Measurements from ENCODE around the gene PLP2.

Gene PLP2

DNA sequence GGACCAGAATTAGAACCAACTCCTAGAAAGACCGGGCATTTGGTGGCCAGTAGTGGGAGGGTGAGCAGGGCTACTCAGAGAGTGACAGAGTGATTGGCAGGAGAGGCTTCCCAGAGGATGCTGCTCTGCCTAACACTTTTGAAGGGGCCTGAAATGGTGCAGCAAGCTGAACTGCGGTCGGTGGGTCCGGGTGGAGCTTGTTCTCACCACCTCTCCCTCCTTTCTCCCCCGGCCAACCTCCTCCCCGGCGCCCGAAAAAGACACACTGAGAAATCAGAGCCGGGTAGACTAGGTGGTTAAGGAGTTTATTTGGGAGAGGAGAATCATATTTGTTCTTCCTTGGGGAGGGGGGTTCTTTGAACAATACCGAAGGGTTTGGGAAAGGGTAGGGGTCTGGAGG, 15.8 kb downstream of the PLP2 start:
- no peak for DNase-seq

DNA sequence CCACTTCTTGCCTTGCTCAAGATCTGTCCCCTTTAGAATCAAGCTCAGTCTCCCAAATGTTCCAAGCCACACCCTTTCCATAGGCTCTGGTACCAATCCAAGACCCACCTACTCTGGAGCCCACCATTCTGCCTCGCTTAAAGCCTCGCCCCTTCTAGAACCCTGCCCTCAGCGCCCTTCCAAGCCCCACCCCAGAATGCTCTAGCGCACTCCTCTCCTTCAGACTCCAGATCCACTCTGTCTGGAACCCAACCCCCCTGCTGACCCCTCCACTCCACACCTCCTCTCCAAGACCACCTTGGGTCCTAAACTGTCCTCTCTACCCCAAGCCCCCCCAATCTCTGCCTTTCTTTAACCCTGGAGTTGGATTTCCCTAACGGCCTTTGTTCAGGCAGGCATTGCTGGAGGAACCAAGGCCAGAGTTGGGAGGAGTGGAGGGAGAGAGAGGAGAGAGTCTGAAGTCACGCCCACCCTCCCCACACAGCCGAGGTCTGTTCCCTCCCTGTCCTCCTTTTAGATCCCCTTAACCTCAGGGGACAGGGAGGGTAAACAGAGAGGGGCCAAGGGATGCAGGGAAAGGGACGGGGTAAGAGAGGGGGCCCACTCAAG, 16.9 kb downstream of the PLP2 start:
- no peak for DNase-seq

DNA sequence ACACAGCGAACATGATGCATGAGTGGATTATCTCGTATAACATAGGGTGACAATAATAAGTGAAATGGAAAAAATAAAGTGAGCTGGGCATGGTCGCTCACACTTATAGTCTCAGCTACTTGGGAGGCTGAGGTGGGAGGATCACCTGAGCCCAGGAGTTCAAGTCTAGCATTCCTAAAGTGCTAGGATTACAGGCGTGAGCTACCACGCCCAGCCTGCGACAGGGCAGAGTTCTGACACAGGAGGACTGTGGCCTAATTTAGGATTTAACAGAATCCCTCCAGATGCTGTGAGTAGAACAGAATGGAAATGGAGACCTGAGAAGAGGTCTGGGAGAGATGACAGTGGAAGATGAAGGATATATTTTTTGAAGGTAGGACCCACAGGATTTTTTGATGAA, 17.9 kb downstream of the PLP2 start:
- DNase-seq: no peak

DNA sequence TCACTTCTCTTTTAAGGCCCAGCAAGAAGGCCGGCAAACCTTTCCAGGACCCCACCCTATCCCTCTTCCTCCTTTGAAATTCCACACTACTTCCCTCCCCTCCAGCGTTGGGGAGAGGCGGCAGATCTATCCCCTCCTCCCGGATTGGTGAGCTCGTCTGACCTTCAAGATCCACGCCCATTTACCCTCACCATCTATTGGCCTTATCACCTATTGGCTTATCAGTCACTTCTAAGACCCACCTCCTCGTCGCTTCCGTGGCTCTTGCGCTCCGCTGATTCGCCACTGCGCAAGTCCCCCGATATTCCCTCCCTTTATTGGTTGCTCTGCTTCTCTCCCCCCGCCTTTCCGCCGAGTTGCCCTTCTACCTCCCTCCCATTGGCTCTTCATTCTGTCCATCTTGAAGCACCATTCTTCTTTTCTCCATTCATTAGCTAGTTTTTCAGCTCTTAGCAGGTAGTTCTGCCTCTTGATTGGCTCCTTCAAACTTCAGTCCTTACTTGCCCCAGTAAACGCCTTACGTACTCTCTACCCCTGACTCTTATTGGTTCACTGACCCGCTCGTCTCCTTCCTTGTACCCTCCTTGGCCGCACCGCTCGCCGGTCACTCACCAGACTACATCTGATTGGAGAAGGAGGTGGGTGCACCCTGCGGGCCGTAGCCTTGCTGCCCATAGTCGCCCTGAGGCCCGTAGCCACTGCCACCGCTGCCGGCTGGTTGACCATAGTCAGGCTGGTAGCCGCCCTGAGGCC, 19.3 kb downstream of the PLP2 start:
- DNase-seq: peak; percentile 96

DNA sequence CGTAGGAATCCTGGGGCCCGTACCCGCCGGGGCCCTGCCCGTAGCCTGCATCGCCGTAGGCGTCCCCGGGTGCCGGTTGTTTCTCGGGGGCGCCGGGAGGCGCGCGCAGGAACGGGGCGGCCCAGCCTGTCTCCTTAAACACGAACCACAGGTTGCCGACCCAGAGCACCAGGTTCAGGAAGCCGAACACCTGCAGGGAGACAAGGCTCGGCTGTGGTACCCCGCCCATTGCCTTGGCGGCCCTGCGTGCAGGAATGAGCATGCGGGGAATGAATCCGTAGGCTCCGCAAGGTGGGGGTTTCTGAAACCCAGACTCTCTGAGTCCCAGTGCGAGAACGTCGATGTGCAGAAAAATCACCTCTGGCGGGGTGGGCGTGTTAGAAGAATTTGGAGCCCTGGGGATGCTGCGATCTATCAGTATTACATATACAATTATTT, 19.9 kb downstream of the PLP2 start:
- no peak for DNase-seq

DNA sequence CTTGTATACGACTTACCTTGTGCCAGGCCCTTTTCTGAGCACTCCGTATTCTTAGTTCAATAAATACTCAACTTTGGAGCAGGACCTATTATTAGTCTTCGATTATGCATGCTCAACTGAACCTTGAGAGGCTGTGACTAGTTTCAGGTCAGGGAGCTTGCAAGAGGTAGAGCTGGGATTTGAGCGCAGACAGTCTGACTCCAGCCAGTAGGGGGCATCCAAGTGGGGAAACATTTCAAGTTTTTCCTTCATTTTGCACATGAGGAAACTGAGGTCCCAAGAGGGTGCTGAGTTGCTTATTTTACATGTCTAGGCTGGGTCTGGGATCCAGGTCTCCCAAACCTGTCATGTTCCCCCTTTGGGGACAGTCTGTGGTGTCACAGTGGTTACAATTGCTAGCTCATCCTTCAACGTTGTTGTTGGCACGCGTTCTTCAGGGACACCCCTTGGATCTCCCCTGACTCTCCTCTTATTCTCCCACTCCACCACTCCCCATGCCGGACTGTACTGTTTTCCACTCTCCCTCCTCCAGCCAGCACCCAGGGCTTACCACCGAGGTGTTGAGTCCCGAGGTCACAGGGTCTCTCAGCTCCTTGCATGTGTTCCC, 21.1 kb downstream of the PLP2 start:
- no peak for DNase-seq

DNA sequence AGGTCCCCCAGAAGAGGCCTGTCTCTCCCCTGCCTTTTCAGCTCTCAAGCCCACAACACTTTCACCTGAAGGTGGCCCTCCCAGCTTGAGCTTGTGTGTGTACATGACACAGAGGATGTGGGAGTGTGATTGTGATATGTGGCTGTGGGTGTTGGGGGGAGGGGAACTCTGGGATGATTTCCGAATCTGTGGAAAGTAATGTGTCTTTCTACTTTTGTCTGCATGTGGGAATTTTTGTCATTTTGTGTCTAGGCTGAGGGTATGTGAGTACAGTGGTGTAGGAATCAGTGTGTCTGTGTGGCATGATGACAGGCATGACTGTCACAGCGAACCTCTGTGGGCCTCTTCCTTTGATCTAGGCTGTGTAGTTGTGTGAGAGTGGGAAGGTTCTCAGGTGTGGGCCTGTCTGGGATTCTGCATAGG, 21.9 kb downstream of the PLP2 start:
- no peak for DNase-seq

DNA sequence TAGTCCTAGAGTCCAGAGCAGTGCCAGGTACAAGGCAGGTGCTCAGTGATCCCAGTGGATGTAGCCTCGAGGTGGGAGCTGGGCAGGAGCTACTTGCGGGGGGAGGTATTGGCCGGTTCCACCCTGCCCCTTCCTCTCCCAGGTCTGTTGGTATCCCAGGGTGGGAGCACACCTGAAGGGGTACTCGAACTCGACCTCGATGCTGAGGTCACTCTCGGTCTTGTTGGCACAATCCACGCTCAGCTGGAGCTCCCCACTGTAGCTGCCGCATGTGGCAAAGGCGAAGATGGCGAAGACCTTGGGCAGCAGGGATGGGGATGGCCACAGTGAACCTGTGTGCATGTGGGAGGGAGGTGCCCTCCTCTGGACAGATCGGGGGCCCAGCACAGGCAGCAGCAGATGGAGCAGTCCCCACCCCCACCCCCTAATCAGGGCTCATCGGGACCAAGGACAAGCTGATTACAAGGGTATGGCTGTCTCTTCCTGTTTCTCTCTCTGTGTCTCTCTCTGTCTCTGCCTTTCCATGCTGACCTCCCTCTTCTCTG, 25.9 kb downstream of the PLP2 start:
- DNase-seq: no peak

DNA sequence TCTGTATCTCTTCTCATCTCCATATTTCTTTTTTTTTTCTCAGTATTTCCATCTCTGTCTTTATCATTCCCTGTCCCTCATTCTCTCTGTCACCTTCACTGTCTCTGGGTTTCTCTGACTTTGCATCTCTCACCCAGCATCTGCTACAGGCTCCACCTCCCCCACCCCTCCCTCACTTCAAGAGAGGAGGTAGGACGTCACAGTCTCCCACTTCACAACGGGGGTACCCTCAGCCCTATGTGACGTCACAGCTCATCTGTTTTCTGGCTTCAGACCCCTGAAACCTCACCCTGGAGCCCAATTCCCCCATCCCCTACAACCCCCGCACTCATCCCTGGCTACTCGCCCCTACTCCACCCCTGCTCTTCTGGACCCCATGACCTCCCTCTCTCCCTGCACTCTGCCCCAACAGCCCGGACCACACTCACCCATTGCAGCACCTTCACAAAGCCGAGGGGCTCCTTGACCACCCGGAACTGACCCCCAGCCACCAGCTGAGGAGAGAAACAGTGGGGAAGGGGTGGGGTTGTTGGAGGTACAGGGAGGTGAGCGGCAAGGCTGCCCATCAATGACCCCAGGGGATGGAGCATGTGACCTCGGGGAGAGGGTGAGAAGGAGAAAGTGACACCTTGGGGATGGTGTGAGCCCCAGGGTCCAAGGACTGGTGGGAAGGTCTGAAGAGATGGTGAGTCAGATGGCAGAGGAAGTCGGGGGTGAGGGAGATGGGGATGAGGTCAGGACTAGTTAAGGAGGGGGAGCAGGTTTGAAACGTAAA, 27.0 kb downstream of the PLP2 start:
- no peak for DNase-seq

DNA sequence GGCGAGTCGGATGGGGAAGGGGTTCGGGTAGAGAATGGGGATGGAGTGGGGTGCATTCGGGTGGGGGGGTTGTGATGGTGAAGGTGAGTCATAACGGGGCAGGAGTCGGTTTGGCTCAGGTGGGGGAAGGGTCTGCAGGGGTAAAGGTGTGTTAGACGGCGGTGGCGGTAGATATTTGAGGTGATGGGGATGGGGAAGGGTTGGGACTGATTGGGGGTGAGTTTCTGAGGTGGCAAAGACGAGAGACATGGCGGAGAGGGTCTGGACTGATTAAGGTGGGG, 27.6 kb downstream of the PLP2 start:
- no peak for DNase-seq

DNA sequence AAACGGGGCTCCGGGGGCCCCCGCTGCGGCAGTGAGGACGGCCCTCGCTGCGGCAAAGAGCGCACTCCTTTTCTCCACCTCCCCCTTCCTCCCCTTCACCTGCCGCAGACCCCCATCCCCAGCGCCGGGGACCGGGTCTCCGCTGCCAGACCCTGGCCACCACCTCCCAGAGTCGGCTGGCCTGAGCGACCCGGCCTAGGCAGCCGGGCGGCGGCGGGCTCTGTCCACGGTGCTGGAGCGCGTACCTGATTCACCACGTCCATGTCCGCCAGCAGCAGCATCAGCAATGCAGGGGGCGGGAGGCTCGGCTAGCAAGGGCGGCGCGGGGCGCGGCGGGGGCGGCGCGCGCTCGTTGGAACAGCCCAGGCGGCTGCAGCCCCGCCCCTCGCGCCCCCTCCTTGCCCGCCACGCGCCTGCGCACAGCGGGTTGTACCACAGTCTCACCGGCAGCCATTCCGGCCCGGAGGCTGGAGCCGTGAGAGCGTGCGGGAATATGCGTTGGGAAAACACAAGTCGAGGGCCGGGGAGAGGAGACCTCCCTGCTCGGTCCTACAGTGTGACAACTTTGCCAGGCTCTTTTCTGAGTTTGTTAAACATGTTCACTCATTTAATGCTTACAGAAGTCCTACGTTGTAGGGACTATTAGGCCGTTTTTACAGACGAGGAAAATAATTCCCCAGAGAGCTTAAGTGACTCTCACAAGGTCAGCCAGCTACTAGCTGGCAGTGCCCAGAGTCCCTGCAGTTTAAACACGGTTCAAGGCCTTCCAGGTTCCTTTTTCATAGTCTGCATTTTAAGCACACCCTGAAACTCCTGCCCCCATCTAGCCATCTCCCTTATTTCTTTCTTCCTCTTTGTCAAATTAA, 28.4 kb downstream of the PLP2 start, which contains the start of gene SYP:
SYP (minus strand) TSS at position 288 of the 866 bp plus-strand sequence; CDS start at position 281, 7 bp downstream.
- peak; percentile 85 for DNase-seq

DNA sequence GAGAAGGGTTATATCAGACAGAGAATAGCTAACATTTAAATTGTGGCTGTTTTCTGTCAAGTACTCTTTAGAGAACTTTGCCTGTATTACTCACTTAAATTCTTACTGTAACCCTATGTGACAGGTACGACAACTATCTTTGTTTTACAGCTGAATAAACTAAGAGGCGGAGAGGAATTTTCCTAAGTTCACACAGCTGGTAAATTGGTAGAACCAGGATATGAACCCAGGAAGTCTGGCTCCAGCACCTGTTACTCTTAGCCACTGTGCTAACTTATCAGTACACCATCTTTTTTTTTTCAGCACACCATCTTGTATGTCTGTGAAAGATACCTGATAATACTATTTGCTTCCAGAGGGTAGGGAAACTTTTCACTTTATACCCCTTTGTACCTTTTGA, 30.3 kb downstream of the PLP2 start:
- DNase-seq: no peak

DNA sequence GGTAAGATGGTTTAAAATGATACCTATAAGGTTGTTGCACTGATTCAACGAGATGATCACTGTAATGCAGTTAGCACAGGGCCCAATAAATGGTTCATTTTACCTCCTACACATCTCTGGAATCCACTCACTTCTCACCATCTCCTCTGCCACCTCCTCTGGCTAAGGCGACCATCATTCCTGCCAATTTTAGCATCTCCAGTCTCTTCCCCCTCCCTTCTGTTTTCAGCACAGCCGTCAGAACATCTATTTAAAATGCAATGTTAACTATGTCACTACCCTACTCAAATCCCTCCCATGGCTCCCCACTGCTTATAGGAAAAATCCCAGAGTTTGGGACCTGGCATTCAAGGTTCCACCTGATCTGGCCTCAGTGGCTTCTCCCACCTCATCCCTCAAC, 31.8 kb downstream of the PLP2 start:
- DNase-seq: no peak

DNA sequence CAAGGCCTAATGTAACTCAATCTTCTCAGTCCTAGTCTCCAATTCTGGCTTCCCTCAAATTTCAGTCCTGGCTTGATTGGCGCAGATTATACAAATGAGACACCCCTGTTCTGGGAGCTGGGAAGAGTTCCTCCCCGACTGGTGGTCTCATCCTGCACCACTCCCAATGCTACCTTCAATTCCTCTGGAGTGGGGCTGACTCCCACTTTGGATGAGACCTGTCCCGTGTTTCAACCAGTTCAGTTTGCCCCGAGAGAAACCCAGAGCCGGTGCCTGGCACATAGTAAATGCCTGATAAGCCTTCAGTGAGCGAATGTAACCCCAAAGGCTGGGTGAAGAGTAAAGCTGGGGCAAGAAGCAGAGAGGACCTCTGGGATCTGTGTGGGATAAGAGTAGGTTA, 32.3 kb downstream of the PLP2 start:
- no peak for DNase-seq

DNA sequence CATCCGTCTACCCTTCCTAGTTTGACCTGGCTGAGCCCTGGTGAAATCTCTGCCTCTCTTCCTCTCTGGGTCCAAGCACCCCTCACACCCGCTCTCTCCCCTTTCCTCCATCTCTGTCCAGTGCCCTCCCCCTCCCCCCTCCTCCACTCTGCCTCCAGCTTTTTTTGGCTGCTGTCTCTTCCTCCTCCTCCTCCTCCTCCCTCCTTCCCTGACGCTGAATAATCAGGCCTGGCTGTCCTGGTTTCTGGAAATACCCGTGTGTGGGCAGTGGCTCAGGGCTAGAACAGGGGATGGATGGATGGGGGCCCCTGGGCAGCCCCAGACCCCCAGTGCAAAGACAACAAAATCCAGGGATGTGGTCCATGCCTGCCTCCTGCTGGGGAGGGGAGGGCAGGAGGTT, 33.0 kb downstream of the PLP2 start:
- no peak for DNase-seq

DNA sequence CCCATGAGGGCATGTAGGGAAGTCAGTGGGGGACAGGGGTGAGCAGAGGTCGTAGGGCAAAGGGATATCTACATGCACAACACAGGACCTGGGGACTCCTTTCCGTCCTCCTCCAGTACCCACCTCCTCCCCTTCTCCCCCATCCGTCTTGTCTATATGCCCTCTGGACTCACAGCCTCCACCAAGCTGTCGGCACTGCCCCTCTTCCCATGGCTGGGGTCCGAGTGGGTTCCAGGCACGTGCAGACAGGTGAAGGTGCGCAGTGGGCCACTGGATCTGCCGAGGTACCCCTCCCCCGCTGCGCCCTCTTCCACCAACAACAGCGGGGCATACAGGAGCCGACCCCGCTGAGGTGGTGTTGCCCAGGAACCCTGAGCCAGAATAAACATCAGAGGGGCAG, 33.7 kb downstream of the PLP2 start:
- DNase-seq: no peak

DNA sequence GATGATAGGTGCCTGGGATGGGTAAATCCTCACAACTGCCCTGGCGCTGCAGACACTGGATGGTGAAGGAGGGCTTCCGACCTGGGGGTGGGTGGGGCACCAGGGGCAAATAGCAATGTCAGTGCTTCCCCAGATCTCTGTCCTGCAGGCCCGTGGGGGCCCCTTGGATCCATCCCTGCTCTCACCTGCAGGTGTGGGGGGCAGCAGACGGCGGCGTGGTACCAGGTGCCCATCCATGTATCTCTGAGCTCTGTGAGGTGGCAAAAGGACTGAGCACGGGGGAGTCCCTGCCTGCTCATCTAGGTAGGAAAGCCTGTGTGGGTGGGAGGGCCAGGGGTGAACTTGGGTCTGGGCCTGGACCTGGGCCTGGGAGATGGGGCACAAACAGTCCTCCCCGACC, 34.8 kb downstream of the PLP2 start:
- no peak for DNase-seq

DNA sequence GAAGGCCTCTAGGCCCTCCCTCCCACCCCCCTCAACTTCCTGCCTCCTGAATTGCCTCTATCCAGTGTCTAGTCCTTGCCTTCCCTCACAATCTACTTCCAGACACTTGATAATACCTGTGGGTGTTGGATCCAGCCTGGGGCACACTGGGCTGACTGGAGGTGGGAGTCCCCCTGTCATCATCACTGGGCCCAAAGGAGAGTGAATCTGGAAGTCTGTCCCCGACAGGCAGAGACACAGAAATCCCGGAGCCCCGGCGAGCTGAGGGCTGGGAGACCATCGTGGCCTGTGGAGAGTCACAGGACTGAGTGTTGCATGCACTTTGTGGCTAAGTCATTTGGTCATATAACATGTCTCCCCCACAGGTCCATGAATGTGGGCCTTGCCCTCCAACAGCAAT, 36.7 kb downstream of the PLP2 start:
- no peak for DNase-seq

DNA sequence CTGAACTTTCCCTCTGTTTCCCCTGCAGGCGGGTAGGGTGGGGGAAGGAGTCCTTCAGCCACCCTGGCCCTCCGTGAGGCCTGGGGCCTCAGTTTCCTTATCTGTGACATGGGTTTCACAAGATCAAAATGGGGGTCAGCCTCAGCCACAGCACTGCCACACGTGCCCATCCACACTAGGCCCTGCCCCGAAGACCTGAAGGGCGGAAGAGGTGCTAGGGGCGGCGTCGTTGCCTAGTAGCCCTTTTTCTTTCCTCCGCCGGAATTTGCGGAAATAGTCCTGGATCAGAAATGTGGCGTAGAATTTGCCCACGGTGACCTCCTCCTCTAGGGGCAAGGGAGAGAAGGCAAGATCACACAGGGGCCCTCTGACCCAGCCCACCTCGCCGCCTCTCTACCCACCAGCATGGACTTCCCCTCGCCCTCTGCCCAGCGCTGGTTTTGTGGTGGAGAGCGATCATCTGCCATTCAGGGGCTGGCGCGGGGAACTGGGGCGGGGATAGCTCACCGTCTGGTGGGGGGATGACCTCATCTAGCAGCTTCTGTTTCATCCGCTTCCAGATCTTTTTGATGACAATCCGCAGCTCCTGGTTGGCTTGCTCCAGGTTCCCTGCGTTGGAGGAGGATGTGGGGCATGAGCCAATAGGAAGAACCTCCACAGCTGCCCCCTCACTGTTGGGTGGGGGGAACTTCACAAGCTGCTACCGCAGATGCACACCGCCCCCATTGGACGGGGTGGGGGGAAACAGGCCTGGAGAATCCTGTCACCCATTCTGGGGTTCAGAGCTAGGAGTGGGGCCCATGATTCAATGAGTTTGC, 37.9 kb downstream of the PLP2 start:
- no peak for DNase-seq

DNA sequence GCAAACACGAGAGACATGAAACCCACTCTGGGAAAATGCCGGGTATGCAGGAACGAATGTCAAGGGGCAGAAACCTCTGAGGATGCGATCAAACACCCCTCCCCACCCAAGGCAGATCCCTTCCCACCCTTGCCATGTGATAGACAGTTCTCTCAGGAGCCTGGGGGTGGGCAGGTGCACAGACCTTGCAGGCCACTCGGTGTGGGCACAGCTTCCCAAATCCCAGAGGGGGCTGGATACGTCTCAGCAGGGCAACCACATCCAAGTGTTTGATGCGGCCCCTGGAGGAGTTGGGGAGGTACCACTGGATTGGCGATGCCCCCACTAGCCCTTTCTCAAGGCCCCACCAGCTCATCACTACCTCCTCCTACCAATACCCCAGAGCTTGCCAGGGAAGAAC, 38.7 kb downstream of the PLP2 start:
- DNase-seq: no peak

DNA sequence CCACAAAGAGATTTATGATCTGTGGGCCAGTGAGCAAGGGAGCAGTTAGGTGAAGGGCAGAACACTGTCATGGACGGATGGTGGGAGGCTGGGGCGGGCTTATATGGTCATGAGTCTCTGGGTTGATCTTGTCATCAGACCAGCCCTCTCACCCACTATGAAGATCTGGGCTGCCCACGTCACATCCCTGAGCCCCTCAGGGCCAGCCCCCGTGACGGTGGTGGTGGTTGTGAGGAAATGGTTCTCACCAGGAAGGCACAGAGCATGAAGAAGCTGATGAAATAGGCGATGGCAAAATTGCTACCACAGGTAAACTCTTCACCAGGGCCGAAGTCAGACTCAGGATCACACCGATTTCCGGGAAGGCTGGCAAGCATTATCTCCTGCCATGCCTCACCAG, 39.4 kb downstream of the PLP2 start:
- no peak for DNase-seq

DNA sequence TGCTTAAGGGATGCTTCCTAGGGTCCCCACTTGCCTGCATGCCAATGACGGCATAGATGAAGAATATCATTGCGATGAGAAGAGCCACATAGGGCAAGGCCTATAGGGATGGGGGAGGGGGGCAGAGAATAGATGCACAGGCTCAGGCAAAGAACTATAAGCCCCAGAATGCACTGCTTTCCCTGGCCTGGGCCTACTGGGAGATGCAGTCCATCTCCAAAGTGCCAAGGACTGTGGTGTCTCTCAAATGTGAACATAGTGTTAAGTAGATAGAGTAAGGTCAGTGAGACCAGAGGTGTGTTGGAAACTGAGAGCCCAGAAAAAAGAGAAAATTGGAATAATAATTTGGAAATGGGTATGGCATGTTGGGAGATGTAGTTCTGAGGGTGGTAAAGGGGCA, 40.5 kb downstream of the PLP2 start:
- no peak for DNase-seq
